ENCODE results near the gene GNAS-AS1.

GNAS-AS1 gene

GRCh38 chr20:58776109-58776508 lies 74.6 kb downstream of the GNAS-AS1 start:
- DNase-seq, result no peak

- no peak for DNase-seq
These were observed 75.3 kb downstream of the GNAS-AS1 start for GRCh38 chr20:58775371-58775770.

GRCh38 chr20:58774667-58775263 lies 75.9 kb downstream of the GNAS-AS1 start:
- no peak for DNase-seq

GRCh38 chr20:58774214-58774613 lies 76.5 kb downstream of the GNAS-AS1 start:
- no peak for DNase-seq

- DNase-seq, result no peak
These were observed 77.9 kb downstream of the GNAS-AS1 start for GRCh38 chr20:58772786-58773185.
